ENCODE results near the gene DEPDC7.

DNA sequence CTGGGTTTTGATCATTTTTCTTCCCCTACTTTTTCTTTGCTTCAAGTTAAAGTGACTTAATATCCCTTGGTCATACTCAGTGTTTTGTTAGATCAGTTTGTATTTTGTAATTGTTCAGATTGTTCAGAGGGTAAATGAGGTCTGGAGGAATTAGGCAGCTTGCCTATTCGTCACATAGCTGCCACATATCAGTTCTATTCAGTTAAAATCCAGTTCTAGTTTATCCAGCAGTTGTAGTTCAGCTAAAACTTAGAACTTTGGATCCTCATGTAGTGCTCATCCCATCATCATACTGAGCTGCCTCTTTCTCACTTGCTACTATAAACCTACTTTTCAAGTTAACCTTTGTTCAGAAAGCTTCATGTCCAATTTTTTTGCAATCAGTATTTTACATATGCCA lies 47.1 kb upstream of the DEPDC7 start:
- TF ChIP-seq, protein P1, sequence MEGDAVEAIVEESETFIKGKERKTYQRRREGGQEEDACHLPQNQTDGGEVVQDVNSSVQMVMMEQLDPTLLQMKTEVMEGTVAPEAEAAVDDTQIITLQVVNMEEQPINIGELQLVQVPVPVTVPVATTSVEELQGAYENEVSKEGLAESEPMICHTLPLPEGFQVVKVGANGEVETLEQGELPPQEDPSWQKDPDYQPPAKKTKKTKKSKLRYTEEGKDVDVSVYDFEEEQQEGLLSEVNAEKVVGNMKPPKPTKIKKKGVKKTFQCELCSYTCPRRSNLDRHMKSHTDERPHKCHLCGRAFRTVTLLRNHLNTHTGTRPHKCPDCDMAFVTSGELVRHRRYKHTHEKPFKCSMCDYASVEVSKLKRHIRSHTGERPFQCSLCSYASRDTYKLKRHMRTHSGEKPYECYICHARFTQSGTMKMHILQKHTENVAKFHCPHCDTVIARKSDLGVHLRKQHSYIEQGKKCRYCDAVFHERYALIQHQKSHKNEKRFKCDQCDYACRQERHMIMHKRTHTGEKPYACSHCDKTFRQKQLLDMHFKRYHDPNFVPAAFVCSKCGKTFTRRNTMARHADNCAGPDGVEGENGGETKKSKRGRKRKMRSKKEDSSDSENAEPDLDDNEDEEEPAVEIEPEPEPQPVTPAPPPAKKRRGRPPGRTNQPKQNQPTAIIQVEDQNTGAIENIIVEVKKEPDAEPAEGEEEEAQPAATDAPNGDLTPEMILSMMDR (IDR thresholded peaks at IDR 0.05; ENCODE audit: low read depth, low read length, poor library complexity, severe bottlenecking), result no peak
- TF ChIP-seq EZH2phosphoT487 (IDR thresholded peaks at IDR 0.05; ENCODE audit: borderline replicate concordance, low read length), result no peak

Data from DOHH2 (cell line).